IMR-90 (cell line): ENCODE data around the gene CYP39A1.

Experiments
- BHLHE40 ChIP-seq: fragments of 150-350 bp; IDR thresholded peaks from 2 replicates; pipeline ENCODE4 v1.6.1; 2016; ENCODE audit warnings: mild to moderate bottlenecking, low read depth, low read length
- CEBPB ChIP-seq: IDR thresholded peaks from 2 replicates; pipeline ENCODE4 v1.6.1; 2012; ENCODE audit warnings: low read depth, low read length, improper control_type of control experiment
- CHD1 ChIP-seq: IDR thresholded peaks from 2 replicates; pipeline ENCODE4 v1.6.1; 2012; ENCODE audit warnings: low read depth, low read length, improper control_type of control experiment
- CTCF ChIP-seq: conservative IDR thresholded peaks from 2 replicates; pipeline ENCODE4 v1.5.1; 2012; ENCODE audit warnings: mild to moderate bottlenecking, low read depth, low read length, improper control_type of control experiment
- ELK1 ChIP-seq: fragments of 150-350 bp; IDR thresholded peaks from 2 replicates; pipeline ENCODE4 v1.6.1; 2016; ENCODE audit warnings: low read depth, mild to moderate bottlenecking, low read length, moderate library complexity, borderline replicate concordance
- MAFK ChIP-seq: IDR thresholded peaks from 2 replicates; pipeline ENCODE4 v1.6.1; 2012; ENCODE audit warnings: low read depth, low read length, improper control_type of control experiment
- MAZ ChIP-seq: IDR thresholded peaks from 2 replicates; pipeline ENCODE4 v1.6.1; 2012; ENCODE audit warnings: low read depth, mild to moderate bottlenecking, low read length, improper control_type of control experiment, moderate library complexity, borderline replicate concordance
- MXI1 ChIP-seq: IDR thresholded peaks from 2 replicates; pipeline ENCODE4 v1.6.1; 2012; ENCODE audit warnings: low read depth, mild to moderate bottlenecking, low read length, moderate library complexity, borderline replicate concordance
- POLR2A ChIP-seq: IDR thresholded peaks from 2 replicates; pipeline ENCODE4 v1.6.1; 2012; ENCODE audit warnings: mild to moderate bottlenecking, low read depth, low read length
- RAD21 ChIP-seq: IDR thresholded peaks from 2 replicates; pipeline ENCODE4 v1.6.1; 2012; ENCODE audit warnings: low read length, improper control_type of control experiment
- RCOR1 ChIP-seq: IDR thresholded peaks from 2 replicates; pipeline ENCODE4 v1.6.1; 2012; ENCODE audit warnings: mild to moderate bottlenecking, low read length, improper control_type of control experiment; ENCODE audit not compliant: insufficient replicate concordance
- SMC3 ChIP-seq: fragments of 150-350 bp; IDR thresholded peaks from 2 replicates; pipeline ENCODE4 v1.6.1; 2016; ENCODE audit warnings: low read depth, mild to moderate bottlenecking, antibody characterized with exemption, low read length, moderate library complexity

DNA sequence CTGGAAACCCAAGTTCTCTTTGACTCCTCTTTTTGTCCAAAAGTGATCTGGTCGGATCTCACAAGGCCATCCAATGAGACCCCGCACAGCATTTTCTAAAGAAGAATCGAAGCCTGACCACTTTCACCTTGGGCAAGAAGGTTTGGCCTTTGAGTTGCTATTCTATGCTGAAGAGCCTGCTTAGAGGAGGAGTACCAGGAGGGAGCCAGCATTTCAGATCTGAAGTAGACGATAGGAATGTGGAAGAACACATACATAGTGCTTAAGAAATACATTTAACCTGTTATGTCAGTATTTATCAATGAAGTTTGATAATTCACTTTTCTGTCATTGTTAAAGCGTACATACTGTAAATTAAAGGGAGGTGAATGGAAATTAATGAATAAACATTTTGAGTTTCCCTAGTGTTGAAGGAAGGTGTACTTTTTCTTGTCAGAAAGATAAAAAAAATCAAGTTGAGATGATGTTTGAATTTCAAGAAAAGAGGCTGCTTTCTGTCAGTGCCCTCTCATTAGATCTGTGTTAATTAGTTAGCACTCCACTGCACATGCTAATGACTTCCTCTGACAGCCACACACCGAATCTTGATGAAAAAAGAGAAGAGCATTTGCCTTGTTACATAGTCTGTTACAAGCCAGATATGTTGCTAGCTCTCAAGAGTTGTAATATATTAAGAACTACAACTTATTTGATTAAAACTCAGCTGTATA lies 24.1 kb upstream of the CYP39A1 start:
- TF ChIP-seq CTCF (no peak), ELK1 (no peak), POLR2A (no peak), RAD21 (no peak), MAZ (no peak), CEBPB (no peak), MXI1 (no peak), RCOR1 (no peak), BHLHE40 (no peak), CHD1 (no peak), SMC3 (no peak), MAFK (no peak)
